SKM-1 treated with dmso at 0.1 percent for 144 hours (cell line): ENCODE results near the gene BICC1.

Source experiments
- DNase-seq: peaks from one replicate; lab custom pipeline; 2025; ENCODE audit not compliant: unreplicated experiment; lab: John Stamatoyannopoulos, UW

Gene BICC1

GRCh38 chr10:58771863-58772262 lies 259.2 kb downstream of the BICC1 start:
- DNase-seq: no peak

DNA sequence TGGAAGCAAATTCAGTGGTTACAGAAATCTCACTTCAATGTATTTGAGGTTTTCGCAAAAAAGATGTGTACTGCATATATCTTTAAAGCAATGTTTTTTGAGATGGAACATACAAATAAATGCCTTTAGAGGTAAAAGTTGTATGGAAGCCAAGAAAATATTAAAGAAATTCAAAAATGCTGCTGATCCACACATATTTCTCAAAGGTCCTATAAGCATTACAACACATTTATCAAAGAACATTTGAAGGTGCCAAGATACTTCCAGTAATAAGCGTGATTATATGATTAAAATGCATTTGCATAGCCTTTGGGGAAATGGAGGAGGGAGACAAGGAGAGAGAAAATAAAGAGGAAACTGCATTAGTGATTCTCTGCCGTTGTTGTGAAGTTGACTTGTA lies 260.1 kb downstream of the BICC1 start:
- DNase-seq: no peak

GRCh38 chr10:58773341-58773740 lies 260.7 kb downstream of the BICC1 start:
- DNase-seq: no peak

GRCh38 chr10:58773944-58774343 lies 261.3 kb downstream of the BICC1 start:
- DNase-seq: no peak

- DNase-seq: no peak
Measured at GRCh38 chr10:58775960-58776567, 263.4 kb downstream of the BICC1 start.

DNA sequence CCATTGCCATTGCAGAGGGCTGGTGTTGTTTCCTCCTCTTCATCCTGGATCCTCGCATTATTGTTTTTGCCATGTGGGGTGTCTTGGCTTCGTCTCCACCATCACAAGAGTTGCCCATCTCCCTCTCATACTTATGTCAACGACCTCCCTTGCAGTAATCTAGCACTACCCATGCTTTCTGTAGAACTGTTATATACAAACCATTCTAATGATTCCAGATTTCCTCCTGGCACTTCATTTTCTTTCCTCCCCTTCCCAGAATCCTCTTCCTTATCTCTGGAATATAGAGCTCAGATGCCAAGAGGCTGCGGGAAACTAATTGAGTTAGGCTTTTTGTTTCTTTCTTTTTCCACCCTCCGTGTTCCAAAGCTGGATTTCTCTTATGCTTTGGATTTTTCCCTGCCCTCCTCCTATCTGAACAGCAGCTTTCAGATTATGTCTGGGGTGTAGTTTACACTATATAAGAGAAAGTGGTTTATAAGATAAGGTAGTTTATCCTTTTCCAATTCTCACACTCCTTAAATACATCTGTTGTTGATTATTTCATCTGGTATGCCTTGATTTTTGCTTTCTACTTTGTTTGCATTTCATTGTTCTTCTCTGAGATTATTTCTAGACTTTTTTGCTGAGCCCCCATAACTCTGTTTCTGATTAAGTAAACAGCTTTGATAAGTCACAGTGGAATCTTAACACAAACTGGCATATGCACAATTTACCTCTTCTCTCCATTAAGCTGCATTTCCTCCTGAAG lies 264.1 kb downstream of the BICC1 start:
- DNase-seq: no peak

DNA sequence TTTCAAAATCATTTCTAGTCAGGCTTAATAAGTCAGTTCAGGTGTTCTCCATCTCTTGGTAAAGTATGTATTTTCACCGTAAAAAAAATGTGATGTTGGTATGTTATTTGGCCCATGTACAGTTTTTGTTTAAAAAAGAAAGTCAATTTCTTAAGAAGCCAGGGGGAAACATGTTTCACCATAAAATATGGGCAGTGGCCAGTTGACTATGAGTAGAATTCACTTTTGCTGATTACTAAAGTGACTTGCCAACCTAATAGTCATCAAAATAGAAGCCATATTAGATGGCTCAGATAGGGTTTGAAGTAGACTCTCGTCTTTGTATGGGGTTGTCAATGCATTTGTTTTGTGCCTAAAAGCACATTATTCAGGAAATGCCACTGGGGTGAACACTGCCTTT lies 266.3 kb downstream of the BICC1 start:
- no peak for DNase-seq

DNA sequence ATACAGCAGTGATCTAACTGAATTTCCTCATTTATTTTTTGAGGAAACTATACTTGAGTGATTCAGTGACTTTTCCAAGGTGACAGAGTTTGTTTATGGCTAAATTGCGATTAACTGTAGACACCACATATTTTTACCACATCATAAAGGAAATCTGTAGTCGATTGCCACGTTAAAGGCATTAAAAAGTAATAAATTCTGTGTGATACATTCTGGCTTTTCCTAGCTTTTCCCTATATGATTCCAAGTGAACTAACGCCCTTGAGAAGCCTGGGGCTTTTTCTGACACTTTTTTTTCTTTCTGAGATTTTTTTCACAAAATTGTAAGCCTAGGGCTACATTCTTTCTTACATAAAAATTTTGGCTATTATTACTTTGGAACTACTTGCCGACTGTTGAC lies 266.9 kb downstream of the BICC1 start:
- DNase-seq: no peak

DNA sequence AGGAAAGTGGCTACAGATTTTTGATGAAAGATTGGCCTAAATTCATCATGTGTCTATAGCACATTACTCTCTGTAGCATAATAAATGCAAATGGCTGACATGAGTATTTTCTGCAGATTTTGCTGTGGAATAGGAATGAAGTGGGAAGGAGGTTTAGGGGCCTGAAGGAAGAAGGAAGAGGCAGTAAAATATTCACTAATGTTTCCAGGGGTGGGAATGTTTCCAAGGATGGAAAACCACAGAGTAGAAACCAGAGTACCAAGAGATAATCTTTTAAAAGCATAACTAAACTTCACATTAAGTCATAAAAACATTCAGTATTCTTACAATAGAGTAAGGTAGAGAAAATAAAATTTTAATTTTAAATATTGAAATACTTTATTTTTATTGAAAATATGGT lies 267.8 kb downstream of the BICC1 start:
- DNase-seq: no peak

DNA sequence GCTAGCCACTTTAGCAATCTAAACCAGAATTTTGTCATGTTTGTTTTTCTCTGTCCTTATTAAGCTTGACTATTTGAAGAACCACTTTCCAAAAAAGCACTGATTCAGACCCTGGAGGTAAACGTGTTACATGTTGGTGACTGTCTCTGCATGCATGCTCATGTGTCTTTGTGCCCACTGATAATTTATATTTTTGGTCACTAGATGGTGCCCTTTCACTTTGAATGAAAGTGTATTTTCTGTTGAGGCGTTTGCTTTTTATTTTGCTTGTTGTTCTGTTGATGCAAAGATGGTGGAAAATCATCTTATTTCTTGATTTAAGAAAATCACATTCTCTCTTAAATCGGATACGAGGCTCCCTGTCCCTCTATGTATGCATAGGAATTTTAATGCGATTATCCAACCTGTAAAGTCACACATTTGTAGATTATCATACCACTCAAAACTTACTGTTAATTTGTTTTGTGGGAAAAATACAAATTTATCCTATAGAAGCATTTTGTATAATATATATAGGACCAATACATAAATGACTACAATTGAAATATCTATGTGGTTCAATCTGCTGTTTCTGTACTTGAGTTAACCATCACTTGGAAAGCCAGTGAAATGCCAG lies 269.3 kb downstream of the BICC1 start:
- peak; percentile 17 for DNase-seq

GRCh38 chr10:58782876-58783851 lies 270.5 kb downstream of the BICC1 start:
- DNase-seq: peak; percentile 5

DNA sequence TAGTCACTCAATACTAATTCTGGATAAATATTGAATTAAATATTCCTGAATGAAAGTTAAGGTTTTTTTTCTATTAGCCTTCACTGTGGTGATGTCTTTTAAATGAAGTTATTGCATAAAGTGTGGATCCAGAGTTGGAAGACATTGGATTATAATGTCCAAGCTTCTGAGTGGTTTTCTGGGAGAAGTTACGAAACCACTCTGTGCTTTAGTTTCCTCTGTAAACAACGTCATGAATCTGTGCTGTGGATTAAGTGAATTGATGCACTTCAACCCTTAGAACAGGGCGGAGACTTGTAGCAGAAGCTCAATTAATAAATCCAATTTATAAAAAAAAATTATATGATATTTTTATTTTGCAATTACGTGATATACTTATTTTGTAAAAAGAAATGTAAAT lies 271.7 kb downstream of the BICC1 start:
- DNase-seq: no peak

GRCh38 chr10:58785354-58785753 lies 272.7 kb downstream of the BICC1 start:
- no peak for DNase-seq

DNA sequence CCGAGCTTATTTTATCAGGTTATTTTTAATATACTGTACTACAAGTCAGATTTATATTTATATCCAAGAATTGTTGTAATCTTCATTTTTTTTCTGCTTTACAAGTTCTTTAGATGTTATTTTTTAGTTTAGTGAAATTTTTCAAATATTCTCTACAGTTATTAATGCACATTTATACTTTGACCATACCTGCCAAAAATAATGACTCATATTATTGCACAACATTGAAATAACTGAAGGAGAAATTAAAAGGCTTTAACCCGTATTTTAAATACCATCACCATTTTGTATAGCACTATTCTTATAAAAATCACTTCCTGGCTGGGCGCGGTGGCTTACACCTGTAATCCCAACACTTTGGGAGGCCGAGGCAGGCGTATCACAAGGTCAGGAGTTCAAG lies 278.5 kb downstream of the BICC1 start:
- DNase-seq: no peak

DNA sequence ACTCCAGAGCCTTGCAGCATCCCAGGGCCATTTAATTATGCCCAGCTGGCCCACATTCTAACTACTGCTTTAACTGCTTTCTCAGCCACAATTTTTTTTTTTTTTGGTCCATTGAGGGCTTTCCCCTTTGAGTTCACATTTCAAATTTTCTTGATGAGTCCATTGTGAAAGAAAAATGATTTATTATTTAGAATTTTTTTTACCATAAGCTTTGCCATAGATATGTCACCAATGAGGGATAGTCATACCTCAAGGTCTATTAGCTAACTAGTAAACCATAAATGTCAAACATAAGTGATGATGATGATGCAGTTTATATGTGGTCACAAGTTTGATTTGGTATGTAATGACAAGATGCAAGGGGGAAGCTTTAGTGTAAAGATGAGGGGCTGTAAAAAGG lies 282.9 kb downstream of the BICC1 start:
- DNase-seq: no peak

GRCh38 chr10:58796242-58796641 lies 283.6 kb downstream of the BICC1 start:
- DNase-seq: no peak

- DNase-seq: no peak
Measured at GRCh38 chr10:58796824-58797223, 284.2 kb downstream of the BICC1 start.

- DNase-seq: no peak
Measured at GRCh38 chr10:58797356-58797755, 284.7 kb downstream of the BICC1 start.

GRCh38 chr10:58802047-58802446 lies 289.4 kb downstream of the BICC1 start:
- no peak for DNase-seq

DNA sequence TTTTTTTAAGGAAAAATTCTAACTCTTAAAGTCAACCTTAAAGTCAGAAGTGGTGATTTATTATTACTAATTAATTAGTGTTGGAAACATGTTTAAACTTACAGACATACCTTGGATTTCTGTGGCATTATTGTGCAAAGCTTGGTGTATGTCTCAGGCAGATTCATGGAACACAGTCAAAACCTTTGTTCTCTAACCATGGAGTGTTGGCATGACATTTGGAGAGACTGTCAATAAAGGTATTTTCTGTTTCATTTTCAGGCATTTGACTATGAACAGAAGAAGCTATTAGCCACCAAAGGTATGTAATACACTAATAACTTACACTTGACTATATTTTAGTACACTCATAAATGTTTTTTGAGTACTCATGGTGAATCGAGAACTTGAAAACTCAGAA lies 293.7 kb downstream of the BICC1 start:
- DNase-seq: no peak

DNA sequence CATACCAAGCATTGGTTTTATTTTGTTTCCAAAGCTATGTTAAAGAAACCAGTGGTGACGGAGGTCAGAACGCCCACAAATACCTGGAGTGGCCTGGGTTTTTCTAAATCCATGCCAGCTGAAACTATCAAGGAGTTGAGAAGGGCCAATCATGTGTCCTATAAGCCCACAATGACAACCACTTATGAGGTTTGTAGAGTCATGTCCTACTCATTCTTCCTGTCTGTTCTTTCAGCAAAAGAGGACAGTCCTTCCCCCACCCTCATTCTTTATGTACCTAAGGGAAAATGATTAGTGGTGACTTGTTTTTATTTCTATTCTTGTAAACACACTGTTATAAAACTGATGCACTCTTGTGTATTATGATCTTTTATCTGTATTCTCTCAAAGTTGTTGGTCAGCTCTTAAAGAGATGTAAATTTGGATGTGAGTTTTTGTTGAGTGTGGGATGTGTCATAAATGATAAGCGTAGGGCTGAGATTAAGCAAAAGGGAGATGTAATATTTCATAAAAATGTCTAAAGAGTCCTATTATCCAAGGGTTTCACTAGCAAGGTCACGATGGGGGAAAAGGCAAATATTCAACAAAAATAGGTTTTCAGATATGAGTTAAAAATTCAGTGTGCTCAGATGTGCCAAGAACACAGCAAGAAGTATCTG lies 294.4 kb downstream of the BICC1 start:
- no peak for DNase-seq
